Mucosa of descending colon (tissue), 3 donors: ENCODE measurements around the gene NHS. TPM values are rescaled to one million over a fixed set of nuclear protein-coding genes. Genes with fewer than 3 reads are reported as not detected.

ENCODE experiments used
- ATAC-seq: fragments of 200-7000 bp; cut with Tn5 transposase; one replicate; pipeline ENCODE4 v1.9.1; 2020; ENCODE audit warnings: mild to moderate bottlenecking, moderate library complexity
- DNase-seq, 3 donors: peaks; one replicate each; pipeline ENCODE4 v3.0.0-alpha.2; 2020
- H3K36me3 ChIP-seq: fragments of 200-600 bp; one replicate; pipeline ENCODE4 v1.8.0; 2021; ENCODE audit warnings: low read depth, mild to moderate bottlenecking
- H3K4me1 ChIP-seq: fragments of 200-600 bp; one replicate; pipeline ENCODE4 v1.8.0; 2021; ENCODE audit warnings: low read depth, mild to moderate bottlenecking
- H3K4me3 ChIP-seq: fragments of 200-600 bp; one replicate; pipeline ENCODE4 v1.8.0; 2021; ENCODE audit warnings: mild to moderate bottlenecking
- H3K9me3 ChIP-seq: fragments of 200-600 bp; one replicate; pipeline ENCODE4 v1.8.0; 2021; ENCODE audit warnings: mild to moderate bottlenecking
- intact Hi-C, 2 donors: fragments of 100-400 bp; cut with DNase I in 1 of 2; cut with micrococcal nuclease in 1 of 2; formaldehyde crosslinking; loops; one replicate each; pipeline versions ENCODE4 v1.11.0 to v1.11.1; 2022; cut with DNase I, micrococcal nuclease
- total RNA-seq, 3 donors: library from RNA; stranded (reverse); fragmentation: NEBNext Ultra II Directional in 2 of 3; extraction: Animal tissue kit (Norgen Biotek cat#: 25700) in 2 of 3; gene quantifications; one replicate each; pipeline versions ENCODE4 v1.2.1 to v1.2.4, GENCODE V29; 2021 to 2023
- TF ChIP-seq, protein P1 (sequence below): fragments of 200-600 bp; IDR thresholded peaks from one replicate; pipeline ENCODE4 v1.8.0; 2022; ENCODE audit warnings: antibody characterized with exemption, mild to moderate bottlenecking
- donor health status: DM: no; HTN: no; CAD: no; lungs with moderate emphysema.
- donor health status: DM: no; HTN: no; CAD: no.
- donor health status: DM: no; HTN: yes; CAD: no.

The NHS gene
- total RNA-seq, 3 donors from 2014 or later: 1.8 to 11.7 (median 2.1) TPM

DNA sequence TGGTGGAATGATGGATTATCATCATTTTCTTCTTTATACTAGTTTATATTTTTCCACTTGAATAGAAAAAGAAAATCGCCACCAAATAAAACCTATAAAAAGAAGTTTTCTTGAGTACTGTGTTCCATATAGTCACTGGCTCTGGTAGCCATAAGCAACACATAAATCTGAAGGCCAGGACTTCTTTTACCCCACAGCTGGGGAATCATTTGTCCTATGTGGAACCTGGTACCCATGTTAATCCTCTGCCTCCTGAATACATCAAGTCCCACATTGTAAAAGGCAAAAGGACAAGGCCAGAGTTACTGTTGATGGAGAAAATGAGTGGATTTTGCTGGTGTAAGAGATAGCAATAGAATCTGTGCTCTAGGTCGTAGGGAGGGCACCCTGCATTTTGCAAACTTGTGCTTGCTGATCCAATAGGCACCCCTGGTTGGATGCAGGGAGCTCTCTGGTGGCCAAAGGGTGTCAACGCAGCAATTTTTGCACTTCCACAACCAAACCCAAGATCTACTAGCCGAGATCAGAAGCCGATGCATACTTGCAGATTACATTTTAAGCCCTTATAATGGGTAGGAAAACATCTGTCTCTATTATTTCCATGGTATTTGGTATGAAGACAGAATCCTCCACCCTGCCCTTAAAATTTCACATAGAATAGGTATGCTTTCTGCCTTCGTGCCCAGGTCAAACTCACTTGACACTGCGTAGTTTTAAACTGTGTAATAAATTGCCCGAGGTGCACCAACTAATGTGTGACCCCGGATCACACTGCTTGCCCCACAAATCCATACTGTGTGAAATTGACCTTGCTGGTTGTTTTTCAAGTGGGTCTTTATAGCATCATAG lies 216.1 kb downstream of the NHS start:
- intact Hi-C loops: no loop called here
- peak; percentile 81 for ATAC-seq
- TF ChIP-seq, protein P1, sequence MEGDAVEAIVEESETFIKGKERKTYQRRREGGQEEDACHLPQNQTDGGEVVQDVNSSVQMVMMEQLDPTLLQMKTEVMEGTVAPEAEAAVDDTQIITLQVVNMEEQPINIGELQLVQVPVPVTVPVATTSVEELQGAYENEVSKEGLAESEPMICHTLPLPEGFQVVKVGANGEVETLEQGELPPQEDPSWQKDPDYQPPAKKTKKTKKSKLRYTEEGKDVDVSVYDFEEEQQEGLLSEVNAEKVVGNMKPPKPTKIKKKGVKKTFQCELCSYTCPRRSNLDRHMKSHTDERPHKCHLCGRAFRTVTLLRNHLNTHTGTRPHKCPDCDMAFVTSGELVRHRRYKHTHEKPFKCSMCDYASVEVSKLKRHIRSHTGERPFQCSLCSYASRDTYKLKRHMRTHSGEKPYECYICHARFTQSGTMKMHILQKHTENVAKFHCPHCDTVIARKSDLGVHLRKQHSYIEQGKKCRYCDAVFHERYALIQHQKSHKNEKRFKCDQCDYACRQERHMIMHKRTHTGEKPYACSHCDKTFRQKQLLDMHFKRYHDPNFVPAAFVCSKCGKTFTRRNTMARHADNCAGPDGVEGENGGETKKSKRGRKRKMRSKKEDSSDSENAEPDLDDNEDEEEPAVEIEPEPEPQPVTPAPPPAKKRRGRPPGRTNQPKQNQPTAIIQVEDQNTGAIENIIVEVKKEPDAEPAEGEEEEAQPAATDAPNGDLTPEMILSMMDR: peak; percentile 33

GRCh38 chrX:17591741-17592110 lies 216.7 kb downstream of the NHS start:
- peak; percentile 26 for ATAC-seq
- H3K9me3 ChIP-seq: no peaks in the 10 kb centered on the region
- DNase-seq: no peak
- H3K36me3 ChIP-seq: no peaks in the 10 kb centered on the region
- intact Hi-C loops: no loop called here
- H3K4me1 ChIP-seq: no peaks in the 10 kb centered on the region
- TF ChIP-seq, protein P1: no peak
- H3K4me3 ChIP-seq: no peak overlapping the region

More for the DNA sequence above, 216.1 kb downstream of the NHS start:
- Histone ChIP-seq H3K36me3 (no peaks in the 10 kb centered on the region), H3K9me3 (no peaks in the 10 kb centered on the region), H3K4me3 (no peak overlapping the region), H3K4me1 (no peaks in the 10 kb centered on the region)
- DNase-seq: peak in 2 of 3 donors; percentile 55

DNA sequence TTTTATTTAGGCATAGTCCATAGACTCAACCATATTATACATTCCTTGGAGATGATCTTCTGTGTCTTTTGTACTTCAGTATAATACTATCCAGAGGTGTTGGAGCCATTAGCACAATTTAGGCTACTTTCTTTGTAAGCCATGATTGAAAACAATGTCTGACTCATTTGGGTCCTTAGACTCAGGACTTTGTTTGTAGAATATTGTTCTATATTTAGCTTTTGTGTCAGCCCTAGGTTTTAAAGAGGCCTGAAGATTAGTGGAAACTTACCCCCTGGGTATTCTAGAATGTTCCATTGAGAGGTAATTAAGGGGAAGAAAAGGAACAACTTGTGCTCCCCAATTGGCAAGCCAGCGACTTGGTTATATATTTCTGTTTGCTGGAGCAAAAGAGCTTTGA lies 217.1 kb downstream of the NHS start:
- TF ChIP-seq, protein P1: no peak
- Histone ChIP-seq H3K36me3 (no peaks in the 10 kb centered on the region), H3K9me3 (no peaks in the 10 kb centered on the region), H3K4me1 (no peaks in the 10 kb centered on the region), H3K4me3 (no peak overlapping the region)
- no peak for ATAC-seq
- no peak for DNase-seq
- intact Hi-C loops: no loop called here

DNA sequence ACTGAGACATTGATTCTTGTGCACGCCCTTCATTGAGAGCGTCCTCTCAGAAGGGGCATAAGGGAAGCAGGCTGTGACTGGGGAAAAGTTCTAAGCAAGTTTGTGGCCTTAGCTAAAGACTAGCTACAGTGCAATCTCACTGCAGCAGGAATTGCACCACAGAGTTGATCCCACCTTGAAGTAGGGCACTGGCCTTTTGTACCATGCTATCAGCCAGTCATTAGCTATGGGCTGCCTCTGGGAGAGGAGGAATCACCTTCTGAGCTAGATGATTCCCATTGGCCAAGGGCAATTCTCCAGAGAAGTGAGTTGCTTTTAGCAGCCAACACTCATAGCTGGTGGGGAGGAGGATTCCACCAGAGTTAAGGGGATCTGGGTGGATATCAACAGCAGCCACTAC lies 219.7 kb downstream of the NHS start:
- intact Hi-C loops: loop anchor here in 1 of 2 donors (5.0 kb wide), 1 partner anchor 222 kb away; no protein-coding TSS in a partner anchor
- no peaks in the 10 kb centered on the region for H3K4me1 ChIP-seq
- H3K9me3 ChIP-seq: no peaks in the 10 kb centered on the region
- no peaks in the 10 kb centered on the region for H3K36me3 ChIP-seq
- H3K4me3 ChIP-seq: no peak overlapping the region
- DNase-seq (no peak), ATAC-seq (no peak)
- TF ChIP-seq, protein P1: no peak

GRCh38 chrX:17595456-17596035 lies 220.5 kb downstream of the NHS start:
- H3K4me3 ChIP-seq: no peak overlapping the region
- intact Hi-C loops: loop anchor here in 1 of 2 donors (5.0 kb wide), 1 partner anchor 223 kb away; no protein-coding TSS in a partner anchor
- H3K4me1 ChIP-seq: no peaks in the 10 kb centered on the region
- ATAC-seq (peak; percentile 67), DNase-seq (no peak)
- no peaks in the 10 kb centered on the region for H3K36me3 ChIP-seq
- H3K9me3 ChIP-seq: no peaks in the 10 kb centered on the region
- TF ChIP-seq, protein P1: no peak
